A549 treated with AZD2906 at 1 μM for 4 hours (cell line): Measurements from ENCODE around the gene PSMD6. TPM values are rescaled to one million over a fixed set of nuclear protein-coding genes. Genes with fewer than 3 reads are reported as not detected.

Experiments
- total RNA-seq: library from RNA; stranded (reverse); fragments of 200-300 nt; extraction: Qiagen RNA extraction; gene quantifications from 5 replicates; pipeline ENCODE4 v1.2.3, GENCODE V29; 2022

PSMD6 gene
- 75.5 to 82.1 TPM (median 75.7 TPM) in 5 replicates for total RNA-seq

GRCh38 chr3:64023187-64023860 lies at the start of gene PSMD6:
Gene PSMD6, minus strand, starts transcription at chr3:64023494. Its CDS starts 75 bp downstream, at chr3:64023419.

Other genes with a start within 250 kb of the PSMD6 start
- gene C3orf49, start 204.2 kb downstream of the PSMD6 start, total RNA-seq = not detected in 5 replicates
- gene THOC7, start 159.7 kb downstream of the PSMD6 start, total RNA-seq = 55.7 to 69.2 TPM (median 56.9 TPM) in 5 replicates
- 4.0 to 5.9 TPM (median 4.8 TPM) in 5 replicates for gene ATXN7, start 159.6 kb downstream of the PSMD6 start, total RNA-seq
- gene SCAANT1, start 111.1 kb downstream of the PSMD6 start, total RNA-seq = not detected in 5 replicates
- 2.0 to 3.0 TPM (median 2.2 TPM) in 5 replicates for gene PRICKLE2, start 202.0 kb upstream of the PSMD6 start, total RNA-seq